Thymus (tissue), 11 donors: Measurements from ENCODE around the gene RNF41. TPM values are rescaled to one million over a fixed set of nuclear protein-coding genes. Genes with fewer than 3 reads are reported as not detected.
"Not testable (repeated sequence)": the region's sequence is repeated elsewhere in the genome, so short reads cannot be mapped to it uniquely, and the experiment has no call there.

Source experiments
- DNase-seq, 9 donors: peaks; one replicate each; pipeline ENCODE4 v3.0.0-alpha.2; 2013; ENCODE audit warnings: low spot score in 9 of 9, low read depth in 6 of 9, missing footprints in 1 of 9
- H3K27ac ChIP-seq, 2 donors: one replicate each; pipeline ENCODE4 v1.5.1; 2013; ENCODE audit warnings: control low read depth in 1 of 2, low read depth in 1 of 2, low read length in 1 of 2, mild to moderate bottlenecking in 1 of 2, moderate library complexity in 1 of 2
- H3K27me3 ChIP-seq, 2 donors: one replicate each; pipeline ENCODE4 v1.5.1; 2013; ENCODE audit warnings: low read length in 1 of 2; ENCODE audit not compliant: control insufficient read depth in 2 of 2, insufficient read depth in 1 of 2
- H3K36me3 ChIP-seq, 2 donors: one replicate each; pipeline ENCODE4 v1.5.1; 2013; ENCODE audit warnings: low read length in 1 of 2, mild to moderate bottlenecking in 1 of 2, moderate library complexity in 1 of 2; ENCODE audit not compliant: control insufficient read depth in 2 of 2, insufficient read depth in 2 of 2
- H3K4me1 ChIP-seq, 2 donors: one replicate each; pipeline ENCODE4 v1.5.1; 2013; ENCODE audit warnings: low read length in 2 of 2; ENCODE audit not compliant: control insufficient read depth in 2 of 2, insufficient read depth in 2 of 2
- H3K4me3 ChIP-seq, 2 donors: one replicate each; pipeline ENCODE4 v1.5.1; 2013; ENCODE audit warnings: low read length in 2 of 2, control low read depth in 1 of 2, mild to moderate bottlenecking in 1 of 2
- H3K9me3 ChIP-seq, 2 donors: one replicate each; pipeline ENCODE4 v1.5.1; 2013; ENCODE audit warnings: low read length in 1 of 2, mild to moderate bottlenecking in 1 of 2; ENCODE audit not compliant: control insufficient read depth in 2 of 2, insufficient read depth in 1 of 2
- WGBS: extraction: QIAGEN DNeasy Blood & Tissue Kit; methylation state at CpG from one replicate; pipeline ENCODE4 v1.1.7; 2013; 5-methylcytosine and 5-hydroxymethylcytosine counted together
- polyA plus RNA-seq: library from polyadenylated mRNA; stranded (reverse); fragments of 200-250 nt; gene quantifications from one replicate; pipeline ENCODE4 v1.2.3, GENCODE V29; 2013
- total RNA-seq: library from RNA; stranded (reverse); fragments of 120-200 nt; gene quantifications from one replicate; pipeline ENCODE4 v1.2.4, GENCODE V29; 2013
- donor health status: healthy.

Gene RNF41
- total and polyA plus RNA-seq, 2 donors: 18.3 to 26.8 TPM

DNA sequence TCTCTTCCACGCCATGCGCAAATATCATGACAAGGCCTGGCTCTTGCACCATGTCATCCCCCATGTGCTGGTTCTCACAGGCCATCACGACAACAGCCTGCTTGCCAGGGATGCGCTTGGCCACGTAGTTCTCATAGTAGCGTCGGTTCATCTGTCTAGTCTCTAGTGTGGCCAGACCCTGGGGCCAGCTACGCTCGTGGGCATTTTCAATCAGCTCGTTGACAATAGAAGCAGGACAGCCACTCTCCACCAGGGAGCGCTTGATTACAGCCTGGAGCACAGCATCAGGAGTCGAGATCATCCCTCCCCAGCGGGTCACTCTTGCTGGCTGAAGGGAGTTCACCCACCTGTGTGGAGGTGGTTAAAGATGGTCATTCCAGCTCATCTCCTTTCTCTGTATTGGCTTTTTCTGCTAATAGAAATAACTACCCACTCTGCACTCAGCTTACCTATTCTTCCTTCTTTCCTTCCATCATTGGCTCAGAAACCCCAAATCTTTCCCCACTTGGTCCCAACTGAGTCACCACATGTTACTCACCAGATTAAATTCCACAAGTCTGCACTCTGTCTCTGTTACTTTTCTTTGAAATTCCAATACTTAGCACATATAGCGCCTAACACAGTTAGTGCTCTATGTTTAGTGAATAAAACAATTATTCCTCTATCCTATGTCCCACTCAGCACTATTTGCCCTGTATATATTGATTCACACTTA is 15.1 kb downstream of the RNF41 start:
- H3K9me3 ChIP-seq: no peaks in the 10 kb centered on the region
- peaks cover 41 to 64% of the 10 kb centered on the region in 2 donors for H3K36me3 ChIP-seq
- H3K4me1 ChIP-seq: no peaks in the 10 kb centered on the region
- DNase-seq: peak in 1 of 9 donors; percentile 41
- H3K4me3 ChIP-seq: no peak overlapping the region
- H3K27ac ChIP-seq: no peak overlapping the region
- H3K27me3 ChIP-seq: no peaks in the 10 kb centered on the region
- WGBS: 91% methylated on average over 14 of the region's 14 CpGs

DNA sequence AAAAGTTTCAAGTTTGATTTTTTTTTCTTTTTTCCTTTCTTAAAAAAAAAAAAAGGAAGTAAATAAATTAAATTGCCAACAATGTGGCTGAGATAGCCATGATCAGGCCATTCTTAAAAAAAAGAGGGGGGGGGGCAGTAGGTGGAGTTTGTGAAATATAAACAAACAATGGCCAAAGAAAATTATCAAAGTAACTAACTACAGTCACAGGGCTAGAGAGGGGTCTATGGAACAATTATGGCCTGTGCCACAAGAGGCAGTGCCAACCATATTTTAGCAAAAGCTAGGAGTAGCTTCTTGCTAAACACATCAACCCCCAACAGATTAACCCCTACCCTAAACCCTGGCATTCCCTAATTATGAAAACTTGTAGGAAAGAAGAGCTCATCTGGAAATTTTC is 16.3 kb downstream of the RNF41 start:
- Histone ChIP-seq H3K4me3 (no peak overlapping the region), H3K4me1 (no peaks in the 10 kb centered on the region), H3K27me3 (no peaks in the 10 kb centered on the region), H3K36me3 (peaks cover 39 to 54% of the 10 kb centered on the region in 2 donors), H3K9me3 (no peaks in the 10 kb centered on the region), H3K27ac (no peak overlapping the region)
- DNase-seq: no peak

GRCh38 chr12:56204275-56204674 is 17.4 kb downstream of the RNF41 start:
- Histone ChIP-seq H3K27ac (no peak overlapping the region), H3K36me3 (peaks cover 29 to 46% of the 10 kb centered on the region in 2 donors), H3K4me1 (no peaks in the 10 kb centered on the region), H3K4me3 (no peak overlapping the region), H3K27me3 (no peaks in the 10 kb centered on the region), H3K9me3 (no peaks in the 10 kb centered on the region)
- DNase-seq: no peak

- no peak for DNase-seq
- H3K27ac ChIP-seq: no peak overlapping the region
- no peak overlapping the region for H3K4me3 ChIP-seq
- H3K27me3 ChIP-seq: no peaks in the 10 kb centered on the region
- peaks cover 22 to 34% of the 10 kb centered on the region in 2 donors for H3K36me3 ChIP-seq
- WGBS: 96% methylated on average over 2 of the region's 2 CpGs
- no peaks in the 10 kb centered on the region for H3K9me3 ChIP-seq
- H3K4me1 ChIP-seq: no peaks in the 10 kb centered on the region
Measured at GRCh38 chr12:56202838-56203237, 18.9 kb downstream of the RNF41 start.

DNA sequence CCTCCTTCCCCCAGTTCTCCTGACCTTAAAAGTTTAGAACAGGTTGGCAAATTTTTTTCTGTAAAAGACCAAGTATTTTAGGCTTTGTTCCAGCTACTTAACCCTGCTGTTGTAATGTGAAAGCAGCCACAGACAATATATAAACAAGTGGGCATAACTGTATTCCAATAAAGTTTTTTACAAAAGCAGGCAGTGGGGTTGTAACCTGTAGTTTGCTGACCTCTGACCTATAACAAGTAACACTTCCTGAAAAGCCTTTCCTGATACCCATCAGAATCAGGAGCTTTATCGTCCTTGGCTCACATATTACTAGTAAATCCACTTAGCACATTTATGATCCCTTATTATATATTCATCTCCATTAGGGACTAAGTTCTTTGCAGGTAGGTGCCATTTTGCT is 19.4 kb downstream of the RNF41 start:
- no peaks in the 10 kb centered on the region for H3K4me1 ChIP-seq
- WGBS: 95% methylated on average over 1 of the region's 1 CpG
- H3K27me3 ChIP-seq: no peaks in the 10 kb centered on the region
- H3K4me3 ChIP-seq: no peak overlapping the region
- H3K9me3 ChIP-seq: no peaks in the 10 kb centered on the region
- no peak overlapping the region for H3K27ac ChIP-seq
- no peak for DNase-seq
- peaks cover 17 to 30% of the 10 kb centered on the region in 2 donors for H3K36me3 ChIP-seq

GRCh38 chr12:56198836-56199235 is 22.9 kb downstream of the RNF41 start:
- no peak for DNase-seq
- Histone ChIP-seq H3K36me3 (peaks cover 0 to 5% of the 10 kb centered on the region in 2 donors), H3K27ac (no peak overlapping the region), H3K27me3 (no peaks in the 10 kb centered on the region), H3K4me3 (no peak overlapping the region), H3K9me3 (no peaks in the 10 kb centered on the region), H3K4me1 (no peaks in the 10 kb centered on the region)
- 97% methylated on average over 1 of the region's 1 CpG for WGBS

- Histone ChIP-seq H3K4me3 (no peak overlapping the region), H3K27ac (no peak overlapping the region), H3K27me3 (no peaks in the 10 kb centered on the region), H3K9me3 (no peaks in the 10 kb centered on the region), H3K4me1 (no peaks in the 10 kb centered on the region), H3K36me3 (peaks cover 0 to 5% of the 10 kb centered on the region in 2 donors)
- DNase-seq: no peak
- 91% methylated on average over 9 of the region's 9 CpGs for WGBS
Measured at GRCh38 chr12:56197921-56198635, 23.6 kb downstream of the RNF41 start.

DNA sequence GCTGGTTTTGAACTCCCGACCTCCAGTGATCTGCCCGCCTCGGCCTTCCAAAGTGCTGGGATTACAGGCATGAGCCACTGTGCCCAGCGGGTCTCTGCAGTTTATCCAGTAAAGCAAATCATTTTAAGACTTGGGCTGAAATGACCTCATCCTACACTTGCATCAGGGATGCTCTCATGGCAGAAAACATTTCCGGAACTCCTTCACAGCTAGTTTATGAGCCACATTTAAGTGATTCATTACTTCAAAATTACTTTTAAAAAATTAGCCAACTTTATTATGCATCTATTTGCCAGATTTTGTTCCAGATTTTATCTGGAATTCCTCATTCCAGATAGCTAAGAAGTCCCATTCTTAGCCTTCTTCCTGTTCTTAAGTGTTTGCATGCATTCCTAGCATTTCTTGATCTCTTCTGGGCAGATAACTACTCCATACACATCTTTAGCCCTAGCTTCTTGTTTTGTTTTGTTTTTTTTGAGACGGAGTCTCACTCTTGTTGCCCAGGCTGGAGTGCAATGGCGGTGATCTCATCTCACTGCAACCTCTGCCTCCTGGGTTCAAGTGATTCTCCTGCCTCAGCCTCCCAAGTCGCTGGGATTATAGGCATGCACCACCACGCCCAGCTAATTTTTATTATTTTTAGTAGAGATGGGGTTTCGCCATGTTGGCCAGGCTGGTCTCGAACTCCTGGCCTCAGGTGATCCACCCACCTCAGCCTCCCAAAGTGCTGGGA is 24.7 kb downstream of the RNF41 start:
- H3K36me3 ChIP-seq, H3K4me3 ChIP-seq, H3K27ac ChIP-seq, H3K27me3 ChIP-seq, DNase-seq, H3K4me1 ChIP-seq, H3K9me3 ChIP-seq: not testable (repeated sequence)
- 97% methylated on average over 11 of the region's 11 CpGs for WGBS

GRCh38 chr12:56193025-56193578 is 28.6 kb downstream of the RNF41 start:
- H3K27ac ChIP-seq: no peak overlapping the region
- peak; percentile 34 to 92 (median 76) for DNase-seq
- WGBS: 73% methylated on average over 1 of the region's 1 CpG
- no peak overlapping the region for H3K4me3 ChIP-seq
- H3K27me3 ChIP-seq: no peaks in the 10 kb centered on the region
- H3K4me1 ChIP-seq: peaks cover 8 to 13% of the 10 kb centered on the region in 2 donors
- peaks cover 0 to 5% of the 10 kb centered on the region in 2 donors for H3K36me3 ChIP-seq
- no peaks in the 10 kb centered on the region for H3K9me3 ChIP-seq
